IPS-NIHi7 (cell line): ENCODE measurements around the gene PTPN18.

Experiments
- DNase-seq: peaks from one replicate; pipeline ENCODE4 v3.0.0; 2012; ENCODE audit warnings: mixed read lengths; ENCODE audit errors: extremely low spot score

The PTPN18 gene

GRCh38 chr2:130365075-130365474 is 9.2 kb downstream of the PTPN18 start:
- no peak for DNase-seq

GRCh38 chr2:130365963-130366362 is 10.1 kb downstream of the PTPN18 start:
- no peak for DNase-seq

- DNase-seq: no peak
These were observed 10.9 kb downstream of the PTPN18 start for GRCh38 chr2:130366720-130367119.

GRCh38 chr2:130368786-130369185 is 12.9 kb downstream of the PTPN18 start:
- DNase-seq: no peak

- no peak for DNase-seq
These were observed 13.6 kb downstream of the PTPN18 start for GRCh38 chr2:130369311-130369964.

GRCh38 chr2:130369965-130370341 is 14.1 kb downstream of the PTPN18 start:
- DNase-seq: no peak

- DNase-seq: no peak
These were observed 14.6 kb downstream of the PTPN18 start for GRCh38 chr2:130370490-130370889.

- DNase-seq: no peak
These were observed 15.8 kb downstream of the PTPN18 start for GRCh38 chr2:130371723-130372054.

- DNase-seq: peak; percentile 93
These were observed 16.4 kb downstream of the PTPN18 start for GRCh38 chr2:130372055-130372832.

- DNase-seq: no peak
These were observed 17.3 kb downstream of the PTPN18 start for GRCh38 chr2:130372833-130373807.

- no peak for DNase-seq
These were observed 18.0 kb downstream of the PTPN18 start for GRCh38 chr2:130373808-130374365.

GRCh38 chr2:130374587-130375290 is 18.9 kb downstream of the PTPN18 start:
- no peak for DNase-seq

GRCh38 chr2:130375291-130376266 is 19.7 kb downstream of the PTPN18 start:
- no peak for DNase-seq

- DNase-seq: no peak
These were observed 20.8 kb downstream of the PTPN18 start for GRCh38 chr2:130376433-130377293.

- no peak for DNase-seq
These were observed 21.6 kb downstream of the PTPN18 start for GRCh38 chr2:130377491-130377890.

- DNase-seq: no peak
These were observed 22.5 kb downstream of the PTPN18 start for GRCh38 chr2:130378206-130378897.

- no peak for DNase-seq
These were observed 23.0 kb downstream of the PTPN18 start for GRCh38 chr2:130378898-130379214.

GRCh38 chr2:130380096-130380934 is 24.5 kb downstream of the PTPN18 start:
- DNase-seq: no peak
